ENCODE results near the gene TGM6.
A peak's percentile ranks its signal among the peaks of the same experiment; 100 is the strongest.

Gene TGM6

GRCh38 chr20:2380601-2381000, at the start of gene TGM6:
TSS of gene TGM6 (plus strand) at chr20:2380901. CDS start at chr20:2380969, 68 bp downstream.
- no peak for DNase-seq

GRCh38 chr20:2331106-2331505, 49.6 kb upstream of the TGM6 start:
- DNase-seq = no peak

- no peak for DNase-seq
These were observed 48.7 kb upstream of the TGM6 start for GRCh38 chr20:2331901-2332565.

GRCh38 chr20:2332711-2333110, 48.0 kb upstream of the TGM6 start:
- DNase-seq = no peak

GRCh38 chr20:2333821-2334220, 46.9 kb upstream of the TGM6 start:
- no peak for DNase-seq

- DNase-seq = no peak
These were observed 45.4 kb upstream of the TGM6 start for GRCh38 chr20:2335096-2335870.

GRCh38 chr20:2336471-2336870, 44.2 kb upstream of the TGM6 start:
- no peak for DNase-seq

GRCh38 chr20:2337142-2337541, 43.6 kb upstream of the TGM6 start:
- DNase-seq = no peak

- no peak for DNase-seq
These were observed 42.2 kb upstream of the TGM6 start for GRCh38 chr20:2338411-2339066.

- no peak for DNase-seq
These were observed 40.6 kb upstream of the TGM6 start for GRCh38 chr20:2340136-2340535.

- no peak for DNase-seq
These were observed 39.9 kb upstream of the TGM6 start for GRCh38 chr20:2340823-2341222.

- DNase-seq = no peak
These were observed 39.4 kb upstream of the TGM6 start for GRCh38 chr20:2341336-2341735.

- DNase-seq = no peak
These were observed 38.5 kb upstream of the TGM6 start for GRCh38 chr20:2342243-2342642.

GRCh38 chr20:2346188-2346587, 34.5 kb upstream of the TGM6 start:
- DNase-seq = no peak

- DNase-seq = no peak
These were observed 32.4 kb upstream of the TGM6 start for GRCh38 chr20:2348336-2348735.

GRCh38 chr20:2349801-2350200, 30.9 kb upstream of the TGM6 start:
- DNase-seq = peak; percentile 9

- DNase-seq = no peak
These were observed 30.1 kb upstream of the TGM6 start for GRCh38 chr20:2350606-2351005.

- no peak for DNase-seq
These were observed 27.5 kb upstream of the TGM6 start for GRCh38 chr20:2353231-2353630.

GRCh38 chr20:2357114-2357513, 23.6 kb upstream of the TGM6 start:
- no peak for DNase-seq

GRCh38 chr20:2358006-2358405, 22.7 kb upstream of the TGM6 start:
- DNase-seq = no peak

GRCh38 chr20:2361035-2361593, 19.6 kb upstream of the TGM6 start:
- DNase-seq = no peak

- no peak for DNase-seq
These were observed 17.5 kb upstream of the TGM6 start for GRCh38 chr20:2363187-2363586.

- DNase-seq = no peak
These were observed 17.1 kb upstream of the TGM6 start for GRCh38 chr20:2363587-2363986.

GRCh38 chr20:2364044-2364443, 16.7 kb upstream of the TGM6 start:
- peak; percentile 40 for DNase-seq

Measured in fibroblast of skin of right biceps (primary cell).